Naive B cell (primary cell): ENCODE results near the gene MRPL27. TPM values are rescaled to one million over a fixed set of nuclear protein-coding genes. Genes with fewer than 3 reads are reported as not detected.

Experiments
- ATAC-seq, 2 donors: fragments of 150-1000 bp; cut with Tn5 transposase; 2 replicates each; pipeline ENCODE4 v1.10.0; 2021; ENCODE audit warnings: low read depth in 2 of 2, mild to moderate bottlenecking in 2 of 2, moderate library complexity in 2 of 2
- DNase-seq: peaks from one replicate; pipeline ENCODE4 v3.0.0; 2022
- H3K27ac Mint-ChIP-seq, 6 donors: one replicate each; pipeline ENCODE4 v1.8.0; 2020 to 2022; ENCODE audit warnings: mild to moderate bottlenecking in 6 of 6, mixed read lengths in 6 of 6, moderate library complexity in 5 of 6, inconsistent platforms in 2 of 6
- H3K27me3 Mint-ChIP-seq, 3 donors: one replicate each; pipeline ENCODE4 v1.8.0; 2021 to 2022; ENCODE audit warnings: mixed read lengths in 3 of 3, mild to moderate bottlenecking in 1 of 3
- H3K36me3 Mint-ChIP-seq, 2 donors: one replicate each; pipeline ENCODE4 v1.8.0; 2020 to 2022; ENCODE audit warnings: mixed read lengths in 2 of 2, inconsistent platforms in 1 of 2, mild to moderate bottlenecking in 1 of 2
- H3K4me1 Mint-ChIP-seq, 3 donors: one replicate each; pipeline ENCODE4 v1.8.0; 2020 to 2022; ENCODE audit warnings: mixed read lengths in 3 of 3, inconsistent platforms in 1 of 3, mild to moderate bottlenecking in 1 of 3, moderate library complexity in 1 of 3
- H3K4me3 Mint-ChIP-seq, 8 donors: one replicate each; pipeline ENCODE4 v1.8.0; 2020 to 2022; ENCODE audit warnings: mild to moderate bottlenecking in 8 of 8, mixed read lengths in 8 of 8, moderate library complexity in 8 of 8, inconsistent platforms in 2 of 8
- H3K9me3 Mint-ChIP-seq, 7 donors: one replicate each; pipeline ENCODE4 v1.8.0; 2020 to 2022; ENCODE audit warnings: mixed read lengths in 7 of 7, mild to moderate bottlenecking in 5 of 7, inconsistent platforms in 2 of 7, moderate library complexity in 1 of 7
- polyA plus RNA-seq, 6 donors: library from polyadenylated mRNA; unstranded; fragments of 300-500 nt; fragmentation: Illumina TruSeq; gene quantifications; one replicate each; pipeline ENCODE4 v1.2.3, GENCODE V29; 2021; ENCODE audit warnings: low read depth in 6 of 6

Gene MRPL27
- polyA plus RNA-seq, 6 donors from 2014 or later, result 46.6 to 62.9 (median 50.4) TPM

- Mint-ChIP-seq H3K27ac (no peak overlapping the region), H3K36me3 (no peaks in the 10 kb centered on the region), H3K9me3 (no peaks in the 10 kb centered on the region), H3K27me3 (peaks cover 0 to 6% (median 0%) of the 10 kb centered on the region in 3 donors), H3K4me1 (no peaks in the 10 kb centered on the region), H3K4me3 (no peak overlapping the region)
- DNase-seq (no peak), ATAC-seq (no peak)
Measured at GRCh38 chr17:50323060-50323459, 49.9 kb downstream of the MRPL27 start.

GRCh38 chr17:50322271-50322670 is 50.7 kb downstream of the MRPL27 start:
- DNase-seq (no peak), ATAC-seq (no peak)
- H3K27ac Mint-ChIP-seq, result no peak overlapping the region
- no peak overlapping the region for H3K4me3 Mint-ChIP-seq
- H3K4me1 Mint-ChIP-seq, result no peaks in the 10 kb centered on the region
- H3K36me3 Mint-ChIP-seq, result no peaks in the 10 kb centered on the region
- no peaks in the 10 kb centered on the region for H3K9me3 Mint-ChIP-seq
- H3K27me3 Mint-ChIP-seq, result peaks cover 0 to 6% (median 0%) of the 10 kb centered on the region in 3 donors

- ATAC-seq (no peak), DNase-seq (no peak)
- no peaks in the 10 kb centered on the region for H3K9me3 Mint-ChIP-seq
- no peaks in the 10 kb centered on the region for H3K36me3 Mint-ChIP-seq
- no peak overlapping the region for H3K4me3 Mint-ChIP-seq
- H3K27ac Mint-ChIP-seq, result peak overlapping the region in 1 of 6 donors; percentile 38
- H3K27me3 Mint-ChIP-seq, result peaks cover 0 to 5% (median under 1%) of the 10 kb centered on the region in 3 donors
- H3K4me1 Mint-ChIP-seq, result no peaks in the 10 kb centered on the region
Measured at GRCh38 chr17:50319306-50320004, 53.5 kb downstream of the MRPL27 start.

- Mint-ChIP-seq H3K4me1 (no peaks in the 10 kb centered on the region), H3K36me3 (no peaks in the 10 kb centered on the region), H3K4me3 (no peak overlapping the region), H3K27ac (no peak overlapping the region), H3K27me3 (peaks cover 4 to 12% (median 9%) of the 10 kb centered on the region in 3 donors), H3K9me3 (no peaks in the 10 kb centered on the region)
- DNase-seq (no peak), ATAC-seq (no peak)
Measured at GRCh38 chr17:50318501-50319285, 54.3 kb downstream of the MRPL27 start.

Other genes with a start within 250 kb of the MRPL27 start
- under 1 TPM in 2 of 6 donors, not detected in 4; 0.11 to 0.31 TPM for gene SAMD14, start 243.0 kb downstream of the MRPL27 start, polyA plus RNA-seq
- gene PPP1R9B, start 222.5 kb downstream of the MRPL27 start, polyA plus RNA-seq, result 1 to 10 TPM in 5 of 6 donors, under 1 TPM in 1; 0.55 to 3.5 (median 2.3) TPM
- gene SGCA, start 207.2 kb downstream of the MRPL27 start, polyA plus RNA-seq, result 10 to 100 TPM in 1 of 6 donors, 1 to 10 TPM in 5; 2.0 to 16.6 (median 3.5) TPM
- under 1 TPM in 2 of 6 donors, not detected in 4; 0.23 to 0.80 TPM for gene COL1A1, start 171.6 kb downstream of the MRPL27 start, polyA plus RNA-seq
- not detected for gene TMEM92, start 98.7 kb downstream of the MRPL27 start, polyA plus RNA-seq
- 10 to 100 TPM in 2 of 6 donors, 1 to 10 TPM in 4; 5.7 to 14.0 (median 9.5) TPM for gene XYLT2, start 27.1 kb downstream of the MRPL27 start, polyA plus RNA-seq
- under 1 TPM in 4 of 6 donors, not detected in 2; 0.36 to 0.87 (median 0.59) TPM for gene EME1, start within 50 bp of the MRPL27 start, polyA plus RNA-seq
- 10 to 100 TPM; 15.4 to 29.2 (median 20.0) TPM for gene LRRC59, start 24.3 kb upstream of the MRPL27 start, polyA plus RNA-seq
- 1 to 10 TPM; 3.3 to 9.1 (median 5.2) TPM for gene ACSF2, start 53.0 kb upstream of the MRPL27 start, polyA plus RNA-seq
- gene CHAD, start 95.7 kb upstream of the MRPL27 start, polyA plus RNA-seq, result under 1 TPM in 3 of 6 donors, not detected in 3; 0.14 to 0.24 (median 0.16) TPM
- gene RSAD1, start 105.7 kb upstream of the MRPL27 start, polyA plus RNA-seq, result 10 to 100 TPM; 42.1 to 58.9 (median 51.0) TPM
- gene MYCBPAP, start 135.3 kb upstream of the MRPL27 start, polyA plus RNA-seq, result under 1 TPM in 3 of 6 donors, not detected in 3; 0.14 to 0.75 (median 0.47) TPM
- gene EPN3, start 159.6 kb upstream of the MRPL27 start, polyA plus RNA-seq, result not detected
- gene SPATA20, start 174.0 kb upstream of the MRPL27 start, polyA plus RNA-seq, result 10 to 100 TPM in 4 of 6 donors, 1 to 10 TPM in 2; 8.2 to 17.0 (median 11.9) TPM
- not detected for gene CACNA1G, start 187.5 kb upstream of the MRPL27 start, polyA plus RNA-seq